ENCODE data around the gene TEDC1.
A peak's percentile ranks its signal among the peaks of the same experiment; 100 is the strongest.

TEDC1 gene

GRCh38 chr14:105486163-105486973 is 4.7 kb upstream of the TEDC1 start, which contains the start of gene CRIP1:
Gene CRIP1 (plus strand): TSS chr14:105486886. CDS start chr14:105487260, 374 bp downstream.
- no peak for DNase-seq (ENCODE audit: low read depth)

- DNase-seq (ENCODE audit: low read depth), result no peak
Measured at GRCh38 chr14:105486974-105487448, 4.0 kb upstream of the TEDC1 start.

GRCh38 chr14:105487449-105487985 is 3.5 kb upstream of the TEDC1 start:
- DNase-seq (ENCODE audit: low read depth), result peak; percentile 47

- DNase-seq (ENCODE audit: low read depth), result no peak
Measured at GRCh38 chr14:105487986-105488777, 2.9 kb upstream of the TEDC1 start.

- DNase-seq (ENCODE audit: low read depth), result no peak
Measured at GRCh38 chr14:105488781-105489541, 2.1 kb upstream of the TEDC1 start.

- peak; percentile 82 for DNase-seq (ENCODE audit: low read depth)
Measured at GRCh38 chr14:105489542-105490266, 1.3 kb upstream of the TEDC1 start.

GRCh38 chr14:105490267-105490571 is 827 bp upstream of the TEDC1 start:
- no peak for DNase-seq (ENCODE audit: low read depth)

GRCh38 chr14:105491366-105491973 is 424 bp downstream of the TEDC1 start:
- peak; percentile 76 for DNase-seq (ENCODE audit: low read depth)

GRCh38 chr14:105492031-105492970 is 1.3 kb downstream of the TEDC1 start:
- DNase-seq (ENCODE audit: low read depth), result no peak

- DNase-seq (ENCODE audit: low read depth), result no peak
Measured at GRCh38 chr14:105492971-105493871, 2.2 kb downstream of the TEDC1 start.

GRCh38 chr14:105493921-105494605 is 3.0 kb downstream of the TEDC1 start:
- DNase-seq (ENCODE audit: low read depth), result no peak

- no peak for DNase-seq (ENCODE audit: low read depth)
Measured at GRCh38 chr14:105494606-105494929, 3.5 kb downstream of the TEDC1 start.

- DNase-seq (ENCODE audit: low read depth), result no peak
Measured at GRCh38 chr14:105495101-105495989, 4.3 kb downstream of the TEDC1 start.

- no peak for DNase-seq (ENCODE audit: low read depth)
Measured at GRCh38 chr14:105495990-105496830, 5.2 kb downstream of the TEDC1 start.

- no peak for DNase-seq (ENCODE audit: low read depth)
Measured at GRCh38 chr14:105496831-105497591, 6.0 kb downstream of the TEDC1 start.
